CD1c-positive myeloid dendritic cell (primary cell): ENCODE measurements around the gene MAP2K7.
"Not testable (repeated sequence)": the region's sequence is repeated elsewhere in the genome, so short reads cannot be mapped to it uniquely, and the experiment has no call there.

Experiments used
- DNase-seq: peaks from one replicate; pipeline ENCODE4 v3.0.0-alpha.2; 2016; ENCODE audit errors: extremely low spot score

Gene MAP2K7

GRCh38 chr19:7931221-7932061 is 27.8 kb downstream of the MAP2K7 start:
- DNase-seq: no peak

GRCh38 chr19:7932276-7932929 is 28.7 kb downstream of the MAP2K7 start:
- DNase-seq: no peak

- DNase-seq: no peak
Observed at GRCh38 chr19:7932930-7933300, 29.2 kb downstream of the MAP2K7 start.

- no peak for DNase-seq
Observed at GRCh38 chr19:7933411-7933810, 29.7 kb downstream of the MAP2K7 start.

GRCh38 chr19:7933828-7934725 is 30.4 kb downstream of the MAP2K7 start:
- no peak for DNase-seq

GRCh38 chr19:7934766-7935165 is 31.1 kb downstream of the MAP2K7 start:
- no peak for DNase-seq

GRCh38 chr19:7940841-7941240 is 37.2 kb downstream of the MAP2K7 start:
- DNase-seq: no peak

GRCh38 chr19:7941895-7942596 is 38.4 kb downstream of the MAP2K7 start:
- DNase-seq: no peak

- DNase-seq: peak; percentile 16
Observed at GRCh38 chr19:7942981-7943443, 39.3 kb downstream of the MAP2K7 start.

- DNase-seq: peak; percentile 99
Observed at GRCh38 chr19:7943444-7944176, 39.9 kb downstream of the MAP2K7 start, which contains the start of gene TIMM44. Gene TIMM44 (minus strand): TSS chr19:7943666. CDS start chr19:7943651, 15 bp downstream.

- peak; percentile 94 for DNase-seq
Observed at GRCh38 chr19:7944177-7944761, 40.6 kb downstream of the MAP2K7 start.

GRCh38 chr19:7947939-7948338 is 44.3 kb downstream of the MAP2K7 start:
- DNase-seq: no peak

GRCh38 chr19:7953060-7953459 is 49.4 kb downstream of the MAP2K7 start:
- DNase-seq: peak; percentile 23

GRCh38 chr19:7953576-7953975 is 49.9 kb downstream of the MAP2K7 start:
- no peak for DNase-seq

GRCh38 chr19:7955696-7956095 is 52.0 kb downstream of the MAP2K7 start:
- no peak for DNase-seq

GRCh38 chr19:7959211-7959610 is 55.5 kb downstream of the MAP2K7 start:
- no peak for DNase-seq

GRCh38 chr19:7961082-7961481 is 57.4 kb downstream of the MAP2K7 start:
- not testable (repeated sequence) for DNase-seq

GRCh38 chr19:7961920-7962626 is 58.4 kb downstream of the MAP2K7 start:
- no peak for DNase-seq

- no peak for DNase-seq
Observed at GRCh38 chr19:7962644-7963268, 59.1 kb downstream of the MAP2K7 start.
